CD14-positive monocyte (primary cell): ENCODE measurements around the gene CDC73. TPM values are rescaled to one million over a fixed set of nuclear protein-coding genes. Genes with fewer than 3 reads are reported as not detected.

Source experiments
- DNase-seq, 3 donors: peaks; one replicate each; pipeline ENCODE4 v3.0.0-alpha.2; 2011 to 2022
- H2AFZ ChIP-seq: 2 replicates; pipeline ENCODE4 v1.6.0; 2012; ENCODE audit warnings: mild to moderate bottlenecking, low read depth, low read length, inconsistent platforms; ENCODE audit not compliant: insufficient read depth, poor library complexity, severe bottlenecking
- H3K27ac ChIP-seq, 2 donors: 1 replicate in 1 of 2; 2 replicates in 1 of 2; pipeline ENCODE4 v1.5.1; 2012 to 2013; ENCODE audit warnings: low read length in 2 of 2, control low read depth in 1 of 2, inconsistent platforms in 1 of 2, low read depth in 1 of 2, mild to moderate bottlenecking in 1 of 2
- H3K27me3 ChIP-seq, 2 donors: one replicate each; pipeline versions ENCODE4 v1.6.0 to v1.6.1; 2011 to 2013; ENCODE audit warnings: low read length in 2 of 2; ENCODE audit not compliant: control insufficient read depth in 2 of 2, insufficient read depth in 2 of 2
- H3K36me3 ChIP-seq, 2 donors: replicated peaks in 1 of 2; 1 replicate in 1 of 2; 2 replicates in 1 of 2; pipeline versions ENCODE4 v1.5.1 to v1.6.1; 2012 to 2013; ENCODE audit warnings: low read length in 2 of 2, control low read depth in 1 of 2, inconsistent platforms in 1 of 2, mild to moderate bottlenecking in 1 of 2; ENCODE audit not compliant: insufficient read depth in 2 of 2, control insufficient read depth in 1 of 2
- H3K4me1 ChIP-seq, 2 donors: 1 replicate in 1 of 2; 2 replicates in 1 of 2; pipeline versions ENCODE4 v1.5.1 to v1.6.1; 2012 to 2013; ENCODE audit warnings: low read length in 2 of 2, control low read depth in 1 of 2, inconsistent platforms in 1 of 2, mild to moderate bottlenecking in 1 of 2, moderate library complexity in 1 of 2; ENCODE audit not compliant: insufficient read depth in 2 of 2, control insufficient read depth in 1 of 2
- H3K4me2 ChIP-seq: replicated peaks from 2 replicates; pipeline ENCODE3; 2012; ENCODE audit warnings: low read length, moderate library complexity, mild to moderate bottlenecking; ENCODE audit not compliant: poor library complexity, severe bottlenecking; ENCODE audit errors: extremely low read depth
- H3K4me3 ChIP-seq, 3 experiments: fragments of 200-600 bp in 1 of 3; sonication (generic) in 1 of 3; replicated peaks in 1 of 3; 1 replicate in 2 of 3; 2 replicates in 1 of 3; pipeline ENCODE4 v1.5.1; 2011 to 2013; ENCODE audit warnings: low read length in 3 of 3, mild to moderate bottlenecking in 3 of 3, control low read depth in 2 of 3, low read depth in 2 of 3, inconsistent platforms in 1 of 3, moderate library complexity in 1 of 3
- H3K79me2 ChIP-seq: 2 replicates; pipeline ENCODE4 v1.6.0; 2012; ENCODE audit warnings: mild to moderate bottlenecking, control low read depth, inconsistent platforms, low read length, moderate library complexity; ENCODE audit not compliant: insufficient read depth
- H3K9ac ChIP-seq: 2 replicates; pipeline ENCODE4 v1.6.0; 2017; ENCODE audit warnings: low read length, mild to moderate bottlenecking; ENCODE audit not compliant: insufficient read depth, poor library complexity, severe bottlenecking
- H3K9me3 ChIP-seq, 2 donors: replicated peaks in 1 of 2; 1 replicate in 1 of 2; 2 replicates in 1 of 2; pipeline versions ENCODE4 v1.5.1 to v1.6.1; 2012 to 2013; ENCODE audit warnings: low read length in 2 of 2, control low read depth in 1 of 2; ENCODE audit not compliant: control insufficient read depth in 1 of 2, insufficient read depth in 1 of 2
- H4K20me1 ChIP-seq: 2 replicates; pipeline ENCODE4 v1.6.0; 2012; ENCODE audit warnings: mild to moderate bottlenecking, low read length, control low read depth, moderate library complexity; ENCODE audit not compliant: insufficient read depth
- H3K27ac Mint-ChIP-seq, 7 donors: one replicate each; pipeline ENCODE4 v1.8.0; 2020; ENCODE audit warnings: mild to moderate bottlenecking in 7 of 7, mixed read lengths in 7 of 7, moderate library complexity in 6 of 7, inconsistent platforms in 2 of 7
- H3K27me3 Mint-ChIP-seq, 3 donors: one replicate each; pipeline ENCODE4 v1.8.0; 2021 to 2022; ENCODE audit warnings: low read depth in 3 of 3, mild to moderate bottlenecking in 3 of 3, mixed read lengths in 3 of 3, moderate library complexity in 3 of 3, inconsistent platforms in 1 of 3
- H3K36me3 Mint-ChIP-seq, 2 donors: one replicate each; pipeline ENCODE4 v1.8.0; 2020; ENCODE audit warnings: mixed read lengths in 2 of 2, inconsistent platforms in 1 of 2, mild to moderate bottlenecking in 1 of 2
- H3K4me1 Mint-ChIP-seq: one replicate; pipeline ENCODE4 v1.8.0; 2020; ENCODE audit warnings: mild to moderate bottlenecking, mixed read lengths
- H3K4me3 Mint-ChIP-seq, 2 donors: one replicate each; pipeline ENCODE4 v1.8.0; 2020; ENCODE audit warnings: mild to moderate bottlenecking in 2 of 2, mixed read lengths in 2 of 2, moderate library complexity in 1 of 2
- H3K9me3 Mint-ChIP-seq, 7 donors: one replicate each; pipeline ENCODE4 v1.8.0; 2020 to 2022; ENCODE audit warnings: mixed read lengths in 7 of 7, mild to moderate bottlenecking in 6 of 7, moderate library complexity in 6 of 7, inconsistent platforms in 2 of 7
- WGBS: methylation state at CpG from one replicate; pipeline ENCODE4 v1.1.5; 2013; ENCODE audit warnings: missing lambda C conversion rate; ENCODE audit not compliant: insufficient coverage; 5-methylcytosine and 5-hydroxymethylcytosine counted together
- intact Hi-C, 2 donors: fragments of 100-400 bp; cut with micrococcal nuclease; formaldehyde crosslinking; loops; one replicate each; pipeline versions ENCODE4 v1.15.0 to v1.15.1; 2023
- polyA plus RNA-seq, 3 donors: library from polyadenylated mRNA; depleted of rRNA in 1 of 3; unstranded in 2 of 3; stranded (reverse) in 1 of 3; fragments of 300-500 nt in 2 of 3; fragments of >200 nt in 1 of 3; fragmentation: Illumina TruSeq in 2 of 3; gene quantifications; 1 replicate in 2 of 3; 2 replicates in 1 of 3; pipeline ENCODE4 v1.2.3, GENCODE V29; 2012 to 2021
- TF ChIP-seq, protein P1 (sequence below): fragments of 200-600 bp; IDR thresholded peaks from one replicate; pipeline ENCODE4 v1.8.0; 2022; ENCODE audit warnings: antibody characterized with exemption, mild to moderate bottlenecking

CDC73 gene
- polyA plus RNA-seq, 3 donors: 14.2 to 60.3 (median 57.2) TPM

DNA sequence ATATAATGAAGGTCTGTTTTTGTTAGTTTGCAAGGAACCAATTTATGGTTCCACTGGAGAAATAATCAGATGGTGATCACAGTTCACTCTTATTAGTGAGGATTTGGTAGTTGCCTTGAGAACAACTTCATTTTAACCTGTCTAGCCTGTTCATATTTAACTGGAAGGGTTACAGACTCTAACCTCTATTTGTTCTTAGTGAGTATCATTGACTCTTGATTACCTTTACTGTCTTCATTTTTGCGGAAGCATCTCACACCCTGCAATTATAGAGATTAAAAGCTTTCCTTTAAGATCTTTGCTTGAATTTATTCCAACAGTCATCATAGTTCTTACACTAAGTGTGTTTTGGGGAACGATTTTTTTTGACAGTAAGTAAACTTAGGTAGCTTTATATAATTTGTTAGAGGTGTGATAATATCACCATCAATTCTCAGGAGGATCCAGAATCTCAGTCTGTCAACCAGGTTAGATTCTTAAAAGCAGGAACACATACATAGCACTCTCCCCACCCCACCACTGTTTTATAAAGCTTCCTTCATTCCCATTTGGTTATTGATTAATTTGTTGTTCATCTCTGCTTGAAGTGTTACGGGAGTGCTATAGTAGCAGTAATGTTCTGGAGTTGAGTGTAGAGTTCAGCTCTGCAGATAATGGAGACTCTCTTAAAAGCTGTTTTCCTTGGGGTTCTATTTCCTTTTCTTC lies 34.4 kb downstream of the CDC73 start:
- no peak overlapping the region for H3K9ac ChIP-seq
- Mint-ChIP-seq H3K27ac (peak overlapping the region in 1 of 7 donors; percentile 1), H3K36me3 (peaks cover 39 to 62% of the 10 kb centered on the region in 2 donors), H3K27me3 (no peaks in the 10 kb centered on the region), H3K9me3 (no peaks in the 10 kb centered on the region), H3K4me3 (no peak overlapping the region), H3K4me1 (no peaks in the 10 kb centered on the region)
- no peaks in the 10 kb centered on the region for H3K79me2 ChIP-seq
- no peak for DNase-seq
- no peaks in the 10 kb centered on the region for H3K4me1 ChIP-seq
- peaks cover 22% of the 10 kb centered on the region for H4K20me1 ChIP-seq
- no peak overlapping the region for H3K4me2 ChIP-seq
- H2AFZ ChIP-seq: no peak overlapping the region
- no CpG with 5 or more reads among the region's 3 CpGs for WGBS
- peaks cover 42 to 63% of the 10 kb centered on the region in 2 donors for H3K36me3 ChIP-seq
- H3K27ac ChIP-seq: no peak overlapping the region
- no peaks in the 10 kb centered on the region for H3K9me3 ChIP-seq
- H3K27me3 ChIP-seq: no peaks in the 10 kb centered on the region
- intact Hi-C loops: no loop called here
- H3K4me3 ChIP-seq: no peak overlapping the region
- TF ChIP-seq, protein P1, sequence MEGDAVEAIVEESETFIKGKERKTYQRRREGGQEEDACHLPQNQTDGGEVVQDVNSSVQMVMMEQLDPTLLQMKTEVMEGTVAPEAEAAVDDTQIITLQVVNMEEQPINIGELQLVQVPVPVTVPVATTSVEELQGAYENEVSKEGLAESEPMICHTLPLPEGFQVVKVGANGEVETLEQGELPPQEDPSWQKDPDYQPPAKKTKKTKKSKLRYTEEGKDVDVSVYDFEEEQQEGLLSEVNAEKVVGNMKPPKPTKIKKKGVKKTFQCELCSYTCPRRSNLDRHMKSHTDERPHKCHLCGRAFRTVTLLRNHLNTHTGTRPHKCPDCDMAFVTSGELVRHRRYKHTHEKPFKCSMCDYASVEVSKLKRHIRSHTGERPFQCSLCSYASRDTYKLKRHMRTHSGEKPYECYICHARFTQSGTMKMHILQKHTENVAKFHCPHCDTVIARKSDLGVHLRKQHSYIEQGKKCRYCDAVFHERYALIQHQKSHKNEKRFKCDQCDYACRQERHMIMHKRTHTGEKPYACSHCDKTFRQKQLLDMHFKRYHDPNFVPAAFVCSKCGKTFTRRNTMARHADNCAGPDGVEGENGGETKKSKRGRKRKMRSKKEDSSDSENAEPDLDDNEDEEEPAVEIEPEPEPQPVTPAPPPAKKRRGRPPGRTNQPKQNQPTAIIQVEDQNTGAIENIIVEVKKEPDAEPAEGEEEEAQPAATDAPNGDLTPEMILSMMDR: no peak

DNA sequence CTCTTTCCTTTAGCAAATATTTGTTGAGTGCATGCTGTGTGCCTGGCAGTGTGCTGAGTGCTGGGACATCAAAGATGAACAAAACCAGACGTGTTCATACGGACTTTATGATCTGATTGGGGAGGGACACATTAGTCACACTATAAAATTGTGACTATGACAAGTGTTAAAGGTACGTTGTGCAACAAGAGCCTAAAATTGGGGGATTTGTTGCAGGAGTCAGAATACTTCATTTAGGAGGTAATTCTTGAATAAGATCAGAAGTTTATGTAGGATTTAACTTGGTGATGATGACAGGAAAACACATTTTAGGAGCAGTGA lies 35.0 kb downstream of the CDC73 start:
- Histone ChIP-seq H3K27me3 (no peaks in the 10 kb centered on the region), H4K20me1 (peaks cover 22% of the 10 kb centered on the region), H3K36me3 (peaks cover 36 to 58% of the 10 kb centered on the region in 2 donors), H2AFZ (no peak overlapping the region), H3K4me1 (no peaks in the 10 kb centered on the region), H3K9ac (no peak overlapping the region), H3K27ac (no peak overlapping the region), H3K4me2 (no peak overlapping the region), H3K9me3 (no peaks in the 10 kb centered on the region), H3K4me3 (no peak overlapping the region), H3K79me2 (no peaks in the 10 kb centered on the region)
- TF ChIP-seq, protein P1: no peak
- H3K9me3 Mint-ChIP-seq: no peaks in the 10 kb centered on the region
- WGBS: 92% methylated on average over 3 of the region's 3 CpGs
- H3K27ac Mint-ChIP-seq: no peak overlapping the region
- H3K36me3 Mint-ChIP-seq: peaks cover 37 to 57% of the 10 kb centered on the region in 2 donors
- no peaks in the 10 kb centered on the region for H3K27me3 Mint-ChIP-seq
- no peaks in the 10 kb centered on the region for H3K4me1 Mint-ChIP-seq
- H3K4me3 Mint-ChIP-seq: no peak overlapping the region
- no peak for DNase-seq
- intact Hi-C loops: no loop called here
